Fibroblast of skin of back (primary cell): ENCODE measurements around the gene WDR45.

Experiments used
- DNase-seq: peaks from one replicate; pipeline ENCODE4 v3.0.0-alpha.2; 2013

Gene WDR45

DNA sequence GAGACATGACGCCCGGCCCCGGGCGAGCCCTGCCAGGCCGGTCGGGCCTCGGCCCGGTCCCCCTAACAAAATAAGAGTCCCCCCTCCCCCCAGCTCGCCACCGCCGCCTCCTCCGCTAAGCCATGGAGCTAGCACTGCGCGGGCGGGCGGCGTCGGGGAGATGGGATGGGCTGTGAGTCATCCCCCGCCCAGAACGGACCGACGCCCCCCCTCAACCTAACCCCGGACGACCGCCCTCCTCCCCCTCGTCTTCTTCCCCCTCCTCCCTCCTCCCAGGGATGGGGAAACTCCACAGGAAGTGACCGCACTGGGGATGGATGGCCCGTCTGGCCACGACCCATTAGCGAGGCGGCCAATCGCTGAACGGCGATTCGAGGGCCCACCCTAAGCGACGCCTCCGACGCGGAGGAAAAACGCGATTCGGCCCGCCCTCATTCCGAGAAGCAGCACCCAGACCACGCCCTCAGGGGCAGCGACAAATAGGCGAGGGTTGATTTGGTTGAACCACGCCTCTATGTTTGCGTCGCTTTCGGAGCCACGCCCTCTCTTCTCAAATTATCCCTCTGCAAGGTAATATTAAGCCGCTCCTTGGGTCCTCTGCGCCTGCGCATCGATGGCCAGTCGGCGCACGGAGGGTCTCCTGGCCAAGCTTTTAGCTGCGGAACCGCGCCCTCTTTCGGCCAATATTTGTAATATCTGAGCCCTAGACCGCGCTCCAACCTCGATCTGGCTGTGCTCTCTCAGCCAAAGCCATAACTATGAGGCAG, 36.3 kb downstream of the WDR45 start, which contains the start of gene TFE3:
TFE3 (minus strand) TSS at position 138 of the 767 bp plus-strand sequence; CDS start at position 7, 131 bp downstream.
- peak; percentile 98 for DNase-seq

DNA sequence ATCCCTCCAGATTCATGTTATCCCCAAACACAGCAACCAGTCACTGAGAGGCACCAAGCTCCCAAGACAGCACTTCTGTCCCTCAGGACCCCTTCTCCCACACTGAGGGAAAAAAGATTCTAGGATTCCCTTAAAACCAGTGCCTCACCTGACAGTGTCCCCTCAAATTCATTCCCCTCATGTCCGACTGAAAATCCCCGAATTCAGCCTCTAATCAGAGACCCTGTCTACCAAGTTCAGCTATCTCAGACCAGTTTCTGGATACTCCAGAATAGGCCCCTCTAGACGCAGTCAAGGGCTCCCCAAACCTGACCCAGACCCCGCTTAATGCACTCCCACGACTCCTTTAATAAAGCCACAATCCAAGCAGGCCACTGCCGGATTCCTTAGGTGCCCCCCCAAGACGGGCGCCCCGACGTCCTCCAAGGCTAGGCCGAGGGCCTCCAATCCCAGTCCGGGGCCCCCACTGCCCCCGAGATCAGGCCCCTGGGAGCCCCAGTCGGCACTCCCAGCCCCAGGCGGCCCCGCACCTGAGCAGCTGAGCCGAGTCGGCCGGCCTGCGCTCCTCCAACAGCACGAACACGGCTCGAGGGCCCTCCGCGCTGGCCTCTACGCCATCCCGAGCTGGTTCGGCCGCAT, 37.0 kb downstream of the WDR45 start:
- no peak for DNase-seq

DNA sequence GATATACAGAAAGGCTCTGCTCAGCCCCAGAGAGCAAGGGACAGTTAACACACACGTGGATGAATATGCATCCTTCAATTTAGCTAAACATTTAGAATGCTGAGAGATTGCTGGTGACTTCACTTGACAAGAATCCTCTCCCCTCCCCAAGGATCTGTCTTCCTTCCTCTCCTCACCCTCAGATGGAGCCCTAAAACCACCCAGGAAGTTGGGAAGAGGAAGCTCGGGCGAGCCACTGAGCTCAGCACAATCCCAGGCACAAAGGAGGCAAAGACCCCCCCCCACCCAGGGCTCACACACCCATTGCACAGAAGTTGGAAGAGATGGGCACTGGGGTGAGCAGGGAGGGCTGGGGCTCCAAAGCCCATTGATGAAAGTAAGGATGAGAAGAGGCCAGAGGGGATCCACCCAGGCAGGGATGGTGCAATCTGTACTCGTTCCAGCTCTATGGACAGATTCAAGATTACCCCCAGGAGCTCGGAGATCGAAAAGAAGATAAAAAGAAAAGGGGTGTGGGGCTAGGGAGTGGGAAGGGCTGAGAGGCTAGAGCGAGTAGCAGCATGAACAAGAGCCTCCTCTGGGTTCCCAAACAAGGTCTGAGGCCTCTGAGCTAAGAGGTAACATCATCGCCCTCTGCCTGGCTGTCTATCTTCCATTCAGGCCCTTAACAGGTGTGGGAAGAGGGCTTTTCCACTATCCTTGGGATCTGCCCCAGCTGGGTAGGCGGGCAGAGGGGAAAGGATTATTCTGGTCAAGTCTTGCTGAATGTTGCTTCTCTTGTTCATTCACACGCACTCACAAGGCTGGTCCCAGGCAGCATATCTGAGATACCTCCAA, 37.7 kb downstream of the WDR45 start:
- peak; percentile 84 for DNase-seq

DNA sequence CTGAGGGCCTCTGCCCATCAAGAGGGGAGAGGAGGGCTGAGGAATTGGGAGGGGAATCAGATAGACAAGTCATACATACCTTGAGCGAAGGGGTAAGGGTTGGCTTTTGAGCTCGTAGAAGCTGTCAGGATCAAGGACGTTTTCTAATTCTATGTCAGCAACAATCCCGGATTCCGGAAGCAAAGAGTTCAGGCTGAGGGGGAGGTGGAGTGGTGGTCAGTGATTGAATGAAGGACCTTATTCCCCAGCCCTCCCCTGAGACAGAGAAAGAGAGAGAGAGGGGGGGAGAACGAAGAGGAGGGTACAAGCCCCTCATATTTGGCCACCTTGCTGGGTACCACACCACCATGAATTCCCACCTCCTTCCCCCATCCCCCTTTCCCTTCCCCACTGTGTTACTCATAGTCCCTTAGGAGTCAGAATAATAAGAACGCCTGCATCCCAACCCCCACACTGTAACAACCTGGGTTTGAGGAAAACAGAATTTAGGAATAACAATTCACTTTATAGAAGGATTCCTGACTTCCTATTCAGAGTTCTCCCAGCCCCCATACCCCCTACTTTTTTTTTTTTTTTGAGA, 39.2 kb downstream of the WDR45 start:
- DNase-seq = peak; percentile 61

GRCh38 chrX:49039598-49040375, 39.9 kb downstream of the WDR45 start:
- peak; percentile 95 for DNase-seq

DNA sequence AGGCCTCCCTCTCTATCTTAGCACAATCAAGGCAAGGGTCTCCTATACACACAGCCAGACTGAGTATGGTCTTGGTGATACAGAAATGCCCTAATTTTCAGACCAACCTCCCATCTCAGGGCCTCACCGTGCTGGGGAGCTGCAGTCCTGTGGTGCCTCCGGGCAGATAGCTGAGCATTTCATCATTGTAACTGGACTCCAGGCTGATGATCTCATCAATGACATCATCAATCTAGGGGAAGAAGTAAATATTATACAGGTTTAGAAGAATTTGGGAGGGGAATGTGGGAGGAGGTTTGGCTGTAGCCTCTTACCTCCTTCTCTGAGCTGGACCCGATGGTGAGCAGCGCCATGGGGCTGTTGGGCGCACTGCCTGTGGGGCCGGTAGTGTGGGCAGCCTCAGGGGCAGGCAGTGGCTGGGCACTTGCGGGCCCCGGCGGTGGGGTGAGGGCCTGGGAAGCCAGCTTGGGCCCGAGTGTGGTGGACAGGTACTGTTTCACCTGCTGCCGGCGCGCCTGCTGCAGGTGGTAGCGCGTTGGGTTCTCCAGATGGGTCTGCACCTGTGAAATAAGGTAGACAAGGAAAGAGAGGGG, 41.7 kb downstream of the WDR45 start:
- peak; percentile 29 for DNase-seq

DNA sequence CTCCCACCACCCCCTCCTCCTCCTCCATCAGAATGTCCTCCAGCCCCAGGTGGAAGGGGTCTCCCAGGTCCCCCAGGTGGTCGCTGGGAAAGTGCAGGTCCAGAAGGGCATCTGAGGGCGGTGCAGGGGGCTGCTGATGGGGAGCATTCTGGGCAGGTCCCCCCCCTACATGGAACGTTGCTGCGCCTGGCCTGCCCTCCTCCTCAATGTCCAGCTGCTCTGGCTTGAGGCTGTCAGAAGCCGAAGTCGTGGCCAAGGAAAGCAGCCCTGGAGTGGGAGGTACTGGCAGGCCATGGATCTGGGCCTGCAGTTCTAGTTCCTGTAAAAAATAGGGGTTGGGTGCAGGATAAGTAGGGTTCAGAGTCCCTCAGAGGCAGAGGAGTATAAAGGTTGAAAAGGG, 49.4 kb downstream of the WDR45 start:
- no peak for DNase-seq

GRCh38 chrX:49029876-49030275, 49.8 kb downstream of the WDR45 start:
- DNase-seq = no peak
